Eye (tissue), 1 donor: ENCODE measurements around the gene POC5.
A peak's percentile ranks its signal among the peaks of the same experiment; 100 is the strongest.
"Not testable (repeated sequence)": the region's sequence is repeated elsewhere in the genome, so short reads cannot be mapped to it uniquely, and the experiment has no call there.

Experiments
- DNase-seq: peaks from one replicate; pipeline ENCODE4 v3.0.0-alpha.2; 2015

Gene POC5

GRCh38 chr5:75695472-75696351 lies 21.5 kb downstream of the POC5 start:
- DNase-seq = not testable (repeated sequence)

- DNase-seq = no peak
Observed at GRCh38 chr5:75694781-75695180, 22.5 kb downstream of the POC5 start.

GRCh38 chr5:75690669-75691068 lies 26.6 kb downstream of the POC5 start:
- DNase-seq = no peak

GRCh38 chr5:75686480-75686879 lies 30.8 kb downstream of the POC5 start:
- DNase-seq = no peak

GRCh38 chr5:75685141-75685540 lies 32.1 kb downstream of the POC5 start:
- no peak for DNase-seq

- DNase-seq = peak; percentile 78
Observed at GRCh38 chr5:75681125-75681830, 36.0 kb downstream of the POC5 start.

GRCh38 chr5:75678155-75678554 lies 39.1 kb downstream of the POC5 start:
- no peak for DNase-seq

GRCh38 chr5:75677607-75678006 lies 39.6 kb downstream of the POC5 start:
- DNase-seq = no peak

GRCh38 chr5:75675783-75676182 lies 41.5 kb downstream of the POC5 start:
- no peak for DNase-seq

- no peak for DNase-seq
Observed at GRCh38 chr5:75672616-75673015, 44.6 kb downstream of the POC5 start.

- DNase-seq = no peak
Observed at GRCh38 chr5:75671506-75671905, 45.7 kb downstream of the POC5 start.

GRCh38 chr5:75670577-75670976 lies 46.7 kb downstream of the POC5 start:
- no peak for DNase-seq

GRCh38 chr5:75668977-75669689 lies 48.1 kb downstream of the POC5 start:
- DNase-seq = no peak

- DNase-seq = no peak
Observed at GRCh38 chr5:75668445-75668844, 48.8 kb downstream of the POC5 start.

- DNase-seq = no peak
Observed at GRCh38 chr5:75667586-75667985, 49.7 kb downstream of the POC5 start.

- DNase-seq = no peak
Observed at GRCh38 chr5:75666801-75667200, 50.4 kb downstream of the POC5 start.

GRCh38 chr5:75664979-75665378 lies 52.3 kb downstream of the POC5 start:
- DNase-seq = no peak

- DNase-seq = peak; percentile 50
Observed at GRCh38 chr5:75663579-75664284, 53.5 kb downstream of the POC5 start.

- DNase-seq = no peak
Observed at GRCh38 chr5:75662061-75662460, 55.2 kb downstream of the POC5 start.

- no peak for DNase-seq
Observed at GRCh38 chr5:75660678-75661465, 56.4 kb downstream of the POC5 start.

- DNase-seq = no peak
Observed at GRCh38 chr5:75659791-75660450, 57.3 kb downstream of the POC5 start.
